HT-29 (cell line): ENCODE data around the gene ZBTB3. TPM values are rescaled to one million over a fixed set of nuclear protein-coding genes. Genes with fewer than 3 reads are reported as not detected.
"Not testable (repeated sequence)": the region's sequence is repeated elsewhere in the genome, so short reads cannot be mapped to it uniquely, and the experiment has no call there.

Source experiments
- DNase-seq: peaks from one replicate; pipeline ENCODE4 v3.0.0-alpha.2; 2015; ENCODE audit warnings: low spot score
- total RNA-seq: library from RNA; depleted of rRNA; stranded (reverse); fragments of >200 nt; shearing (Covaris generic); gene quantifications from 2 replicates; pipeline ENCODE4 v1.2.3, GENCODE V29; 2014; rRNA removed

ZBTB3 gene
- total RNA-seq, result 10.6 and 13.1 TPM in 2 replicates

- DNase-seq, result peak; percentile 100
Observed at GRCh38 chr11:62753736-62754603, at the start of gene ZBTB3. TSS of gene ZBTB3 (minus strand) at chr11:62754160. CDS start at chr11:62753664, 496 bp downstream.

- DNase-seq, result no peak
Observed at GRCh38 chr11:62801071-62801470, 47.1 kb upstream of the ZBTB3 start.

DNA sequence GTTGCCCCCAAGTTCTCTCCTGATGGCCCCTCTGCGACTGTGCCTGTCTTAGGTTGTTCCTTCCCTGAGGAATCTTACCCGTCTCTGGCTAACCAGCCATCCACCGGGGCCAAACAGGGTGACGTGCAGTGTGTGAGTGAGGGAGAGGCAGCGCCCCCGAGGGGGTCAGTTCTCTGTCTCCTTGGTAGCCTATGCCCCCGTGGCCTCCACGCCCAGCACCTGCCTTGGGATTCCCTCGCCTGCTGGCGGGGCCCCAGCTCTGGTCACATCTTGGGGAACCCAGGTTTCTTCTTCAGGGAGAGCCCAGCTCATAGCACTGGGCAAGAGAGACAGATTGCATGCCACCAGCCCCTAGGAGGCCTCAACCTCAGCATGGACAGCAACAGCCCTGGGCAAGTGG, 45.5 kb upstream of the ZBTB3 start:
- no peak for DNase-seq

- no peak for DNase-seq
Observed at GRCh38 chr11:62796281-62796680, 42.3 kb upstream of the ZBTB3 start.

- DNase-seq, result no peak
Observed at GRCh38 chr11:62794201-62794775, 40.3 kb upstream of the ZBTB3 start.

DNA sequence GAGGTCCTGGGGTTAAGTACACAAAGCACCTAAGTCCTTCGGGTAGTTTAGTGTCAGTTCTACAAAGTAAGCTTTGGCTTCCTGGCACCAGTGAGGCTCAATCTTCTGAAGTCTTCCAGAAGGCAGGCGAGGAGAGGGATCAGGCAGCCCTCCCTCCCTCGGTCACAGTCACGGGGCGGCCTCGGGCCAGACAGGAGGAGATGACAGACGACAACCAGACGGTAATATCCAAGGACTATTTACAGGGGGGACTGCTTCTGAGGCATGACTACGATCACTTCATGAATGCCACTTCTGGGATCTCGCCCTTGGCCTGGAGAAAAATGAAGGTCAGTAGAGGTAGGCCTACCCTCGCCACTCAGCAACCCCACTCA, 38.2 kb upstream of the ZBTB3 start:
- no peak for DNase-seq

GRCh38 chr11:62791501-62792201, 37.7 kb upstream of the ZBTB3 start, which contains the start of gene TMEM223:
TSS of gene TMEM223 (minus strand) at chr11:62792006. CDS start at chr11:62791994, 12 bp downstream.
- peak; percentile 91 for DNase-seq

- no peak for DNase-seq
Observed at GRCh38 chr11:62789576-62789975, 35.6 kb upstream of the ZBTB3 start.

DNA sequence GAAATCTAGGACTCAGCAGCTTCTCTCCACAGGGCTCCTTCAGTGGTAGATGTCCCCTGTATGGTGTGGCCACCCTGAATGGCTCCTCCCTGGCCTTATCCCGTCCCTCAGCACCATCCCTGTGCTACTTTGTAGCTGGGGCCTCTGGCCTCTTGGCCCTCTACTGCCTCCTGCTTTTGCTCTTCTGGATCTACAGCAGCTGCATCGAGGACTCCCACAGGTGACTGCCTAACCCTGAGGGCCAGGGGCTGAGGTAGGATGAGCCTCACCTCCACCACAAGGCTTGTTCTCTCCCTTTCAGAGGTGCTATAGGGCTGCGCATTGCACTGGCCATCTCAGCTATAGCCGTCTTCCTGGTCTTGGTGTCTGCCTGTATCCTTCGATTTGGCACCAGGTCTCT, 35.0 kb upstream of the ZBTB3 start:
- DNase-seq, result no peak

- DNase-seq, result peak; percentile 99
Observed at GRCh38 chr11:62787005-62787759, 33.2 kb upstream of the ZBTB3 start, which contains the start of gene TMEM179B. TSS of gene TMEM179B (plus strand) at chr11:62787402. CDS start at chr11:62787432, 30 bp downstream.

GRCh38 chr11:62786318-62787004, 32.5 kb upstream of the ZBTB3 start:
- peak; percentile 94 for DNase-seq

- no peak for DNase-seq
Observed at GRCh38 chr11:62782753-62783152, 28.8 kb upstream of the ZBTB3 start.

DNA sequence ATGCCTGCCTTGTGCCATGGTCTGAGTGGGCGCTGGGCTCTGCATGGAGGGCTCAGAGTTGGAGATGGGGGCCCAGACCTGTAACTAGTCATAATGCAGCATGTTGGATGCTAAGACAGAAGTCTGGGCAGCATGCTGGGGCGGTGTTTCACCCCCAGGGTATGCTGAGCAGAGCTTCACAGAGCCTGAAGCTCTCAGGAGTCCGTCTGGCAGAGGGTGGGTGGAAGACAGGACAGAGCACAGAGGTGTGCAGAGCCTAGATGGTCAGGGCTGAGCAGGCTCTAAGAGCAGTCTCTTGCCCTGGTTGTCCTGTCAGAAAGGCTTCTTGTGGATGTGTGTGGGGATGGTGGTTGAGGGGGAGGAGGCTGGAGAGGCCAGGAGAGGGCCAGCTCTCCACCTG, 24.5 kb upstream of the ZBTB3 start:
- DNase-seq, result no peak

- DNase-seq, result no peak
Observed at GRCh38 chr11:62777389-62777788, 23.4 kb upstream of the ZBTB3 start.

DNA sequence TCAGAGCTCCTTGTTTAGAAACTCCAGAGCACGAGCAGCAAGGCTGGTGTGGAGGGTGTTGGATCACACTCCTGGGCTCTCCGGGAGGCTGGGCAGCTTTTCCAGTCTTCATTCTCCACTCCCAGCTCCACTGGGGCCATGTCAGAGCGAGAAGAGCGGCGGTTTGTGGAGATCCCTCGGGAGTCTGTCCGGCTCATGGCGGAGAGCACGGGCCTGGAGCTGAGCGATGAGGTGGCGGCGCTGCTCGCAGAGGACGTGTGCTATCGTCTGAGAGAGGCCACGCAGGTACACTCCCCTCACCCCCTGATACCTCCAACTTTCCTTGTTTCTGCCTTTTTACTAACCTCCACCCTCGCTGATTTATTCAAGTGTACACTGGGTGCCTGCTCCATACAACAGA, 21.7 kb upstream of the ZBTB3 start:
- DNase-seq, result no peak

- DNase-seq, result no peak
Observed at GRCh38 chr11:62774407-62774806, 20.4 kb upstream of the ZBTB3 start.

DNA sequence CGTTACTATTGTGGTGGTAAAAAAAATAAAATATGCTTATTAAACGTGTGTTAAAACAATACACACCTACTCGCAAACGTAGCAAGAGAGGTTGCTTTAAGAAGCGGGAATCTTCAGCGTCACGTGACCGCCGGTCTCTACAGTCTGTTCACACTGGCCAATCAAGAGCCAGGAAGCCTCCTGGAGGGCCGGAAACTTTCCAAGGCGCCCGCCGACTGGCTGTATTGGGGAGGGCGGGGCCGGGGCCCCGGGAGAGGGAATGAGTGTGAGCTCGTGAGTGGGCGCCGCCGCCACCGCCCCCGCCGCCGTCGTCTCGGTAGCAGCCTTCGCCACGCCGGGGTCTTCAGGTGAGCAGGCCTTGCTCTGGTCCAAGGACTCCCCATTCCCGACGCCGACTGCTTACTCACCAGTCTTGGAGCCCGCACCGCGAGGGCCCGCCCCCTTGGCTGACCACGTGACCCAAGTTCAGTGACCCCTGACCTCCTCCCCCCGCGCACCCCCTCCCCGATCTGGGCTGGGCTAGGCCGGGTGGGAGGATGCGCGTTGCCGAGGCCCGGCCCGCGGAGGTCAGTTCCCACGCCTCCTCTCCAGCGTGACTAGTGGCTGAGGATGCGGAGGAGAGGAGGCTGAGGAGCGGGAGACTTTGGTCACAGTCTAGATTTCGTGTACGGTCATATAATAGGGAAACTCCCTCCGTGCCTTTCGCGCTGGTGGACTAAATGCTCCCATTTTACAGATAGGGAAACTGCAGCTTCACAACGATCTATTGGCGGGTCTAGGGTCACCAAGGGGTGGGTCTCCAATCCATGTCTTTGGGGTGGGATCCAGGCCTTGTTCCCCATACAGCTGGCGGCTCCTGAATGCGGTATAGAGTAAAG, 17.4 kb upstream of the ZBTB3 start, which contains the start of gene TAF6L:
TSS of gene TAF6L (plus strand) at position 253 of the 878 bp plus-strand sequence. CDS start 4,388 bp downstream, outside the sequence.
- DNase-seq, result peak; percentile 100

DNA sequence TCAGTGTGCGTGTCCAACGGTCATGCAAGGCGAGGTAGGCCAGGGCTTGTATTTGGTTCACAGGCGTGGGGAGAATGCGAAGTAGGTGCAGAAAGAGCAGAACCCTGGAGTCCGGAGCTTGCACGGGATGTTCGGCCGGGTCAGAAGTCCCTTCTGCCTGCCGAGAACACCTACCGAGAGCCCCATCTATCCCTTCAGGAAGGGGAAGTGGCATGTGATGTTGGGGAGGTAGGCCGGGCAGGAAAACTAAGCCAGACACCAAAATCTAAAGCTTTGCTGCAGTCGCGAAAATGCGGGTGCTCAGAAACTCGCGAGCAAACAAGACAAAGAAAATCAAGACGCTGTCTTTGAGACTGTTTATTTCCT, 16.8 kb upstream of the ZBTB3 start:
- no peak for DNase-seq

DNA sequence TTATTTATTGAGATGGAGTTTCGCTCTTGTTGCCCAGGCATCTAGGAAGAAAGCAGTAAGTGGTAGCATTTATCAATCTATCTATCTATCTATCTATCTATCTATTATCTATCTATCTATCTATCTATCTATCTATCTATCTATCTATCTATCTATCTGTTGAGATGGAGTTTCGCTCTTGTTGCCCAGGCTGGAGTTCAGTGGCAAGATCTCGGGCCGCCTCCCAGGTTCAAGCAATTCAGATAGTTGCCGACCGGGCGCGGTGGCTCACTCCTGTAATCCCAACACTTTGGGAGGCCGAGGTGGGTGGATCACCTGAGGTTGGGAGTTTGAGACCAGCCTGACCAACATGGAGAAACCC, 6.9 kb upstream of the ZBTB3 start:
- not testable (repeated sequence) for DNase-seq
